Stimulated activated naive CD4-positive, alpha-beta T cell (primary cell): ENCODE data around the gene ARSH.
"Not testable (repeated sequence)": the region's sequence is repeated elsewhere in the genome, so short reads cannot be mapped to it uniquely, and the experiment has no call there.

ENCODE experiments used
- DNase-seq, 6 experiments: peaks; one replicate each; lab custom pipeline; 2025; lab: John Stamatoyannopoulos, UW

ARSH gene

GRCh38 chrX:3037218-3037617, 30.9 kb downstream of the ARSH start:
- DNase-seq: no peak

- no peak for DNase-seq
These were observed 37.9 kb downstream of the ARSH start for GRCh38 chrX:3044196-3044595.

GRCh38 chrX:3044671-3045070, 38.3 kb downstream of the ARSH start:
- DNase-seq: no peak

- DNase-seq: no peak
These were observed 40.2 kb downstream of the ARSH start for GRCh38 chrX:3046253-3047240.

- DNase-seq: not testable (repeated sequence)
These were observed 44.3 kb downstream of the ARSH start for GRCh38 chrX:3050523-3051175.

- DNase-seq: no peak
These were observed 46.5 kb downstream of the ARSH start for GRCh38 chrX:3052860-3053259.

- DNase-seq: no peak
These were observed 60.2 kb downstream of the ARSH start for GRCh38 chrX:3066555-3066954.

- no peak for DNase-seq
These were observed 69.6 kb downstream of the ARSH start for GRCh38 chrX:3075959-3076358.

GRCh38 chrX:3076416-3076991, 70.2 kb downstream of the ARSH start:
- no peak for DNase-seq
